Measurements from ENCODE around the gene VAV2. TPM values are rescaled to one million over a fixed set of nuclear protein-coding genes. Genes with fewer than 3 reads are reported as not detected.

The VAV2 gene
- total RNA-seq, 1 experiment from 2014 or later: 24.7 TPM

GRCh38 chr9:133846483-133847090 lies 145.5 kb downstream of the VAV2 start:
- no peaks in the 10 kb centered on the region for H3K36me3 ChIP-seq (ENCODE audit: control insufficient read depth, insufficient read depth, low read length)
- H3K27ac ChIP-seq (ENCODE audit: low read length): no peak overlapping the region
- in situ Hi-C loops (cut with HindIII; ENCODE audit: low pct_unique_long_range_greater_than_20kb, low sequenced_read_pairs): no loop called here
- no peaks in the 10 kb centered on the region for H3K9me3 ChIP-seq (ENCODE audit: control insufficient read depth, insufficient read depth, low read depth, low read length)
- TF ChIP-seq CTCF (IDR thresholded peaks at IDR 0.05) (no peak), TCF7L2 (IDR thresholded peaks at IDR 0.05; ENCODE audit: low read depth, low read length) (no peak)
- TF ChIP-seq, protein P1, sequence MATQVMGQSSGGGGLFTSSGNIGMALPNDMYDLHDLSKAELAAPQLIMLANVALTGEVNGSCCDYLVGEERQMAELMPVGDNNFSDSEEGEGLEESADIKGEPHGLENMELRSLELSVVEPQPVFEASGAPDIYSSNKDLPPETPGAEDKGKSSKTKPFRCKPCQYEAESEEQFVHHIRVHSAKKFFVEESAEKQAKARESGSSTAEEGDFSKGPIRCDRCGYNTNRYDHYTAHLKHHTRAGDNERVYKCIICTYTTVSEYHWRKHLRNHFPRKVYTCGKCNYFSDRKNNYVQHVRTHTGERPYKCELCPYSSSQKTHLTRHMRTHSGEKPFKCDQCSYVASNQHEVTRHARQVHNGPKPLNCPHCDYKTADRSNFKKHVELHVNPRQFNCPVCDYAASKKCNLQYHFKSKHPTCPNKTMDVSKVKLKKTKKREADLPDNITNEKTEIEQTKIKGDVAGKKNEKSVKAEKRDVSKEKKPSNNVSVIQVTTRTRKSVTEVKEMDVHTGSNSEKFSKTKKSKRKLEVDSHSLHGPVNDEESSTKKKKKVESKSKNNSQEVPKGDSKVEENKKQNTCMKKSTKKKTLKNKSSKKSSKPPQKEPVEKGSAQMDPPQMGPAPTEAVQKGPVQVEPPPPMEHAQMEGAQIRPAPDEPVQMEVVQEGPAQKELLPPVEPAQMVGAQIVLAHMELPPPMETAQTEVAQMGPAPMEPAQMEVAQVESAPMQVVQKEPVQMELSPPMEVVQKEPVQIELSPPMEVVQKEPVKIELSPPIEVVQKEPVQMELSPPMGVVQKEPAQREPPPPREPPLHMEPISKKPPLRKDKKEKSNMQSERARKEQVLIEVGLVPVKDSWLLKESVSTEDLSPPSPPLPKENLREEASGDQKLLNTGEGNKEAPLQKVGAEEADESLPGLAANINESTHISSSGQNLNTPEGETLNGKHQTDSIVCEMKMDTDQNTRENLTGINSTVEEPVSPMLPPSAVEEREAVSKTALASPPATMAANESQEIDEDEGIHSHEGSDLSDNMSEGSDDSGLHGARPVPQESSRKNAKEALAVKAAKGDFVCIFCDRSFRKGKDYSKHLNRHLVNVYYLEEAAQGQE (IDR thresholded peaks at IDR 0.05; ENCODE audit: insufficient read depth in 1 of 2, low read depth in 2 of 2, low read length in 1 of 2): no peak
- no peak for ATAC-seq
- no peak for DNase-seq (ENCODE audit: low read depth, low spot score)
- no peaks in the 10 kb centered on the region for H3K27me3 ChIP-seq (ENCODE audit: control insufficient read depth, insufficient read depth, low read length)
- CTCF ChIA-PET: no interaction called here
- POLR2A ChIA-PET: no interaction called here
- no peaks in the 10 kb centered on the region for H3K4me1 ChIP-seq (ENCODE audit: control insufficient read depth, insufficient read depth, low read length)
- intact Hi-C loops (cut with micrococcal nuclease; ENCODE audit: unreplicated experiment): no loop called here
- no TSS peak for BruUV-seq (replicated peaks)
- H3K4me3 ChIP-seq (ENCODE audit: low read depth in 2 of 2, low read length in 2 of 2): no peak overlapping the region

GRCh38 chr9:133845440-133845839 lies 146.7 kb downstream of the VAV2 start:
- Histone ChIP-seq H3K27ac (ENCODE audit: low read length) (no peak overlapping the region), H3K27me3 (ENCODE audit: control insufficient read depth, insufficient read depth, low read length) (no peaks in the 10 kb centered on the region), H3K4me1 (ENCODE audit: control insufficient read depth, insufficient read depth, low read length) (no peaks in the 10 kb centered on the region), H3K9me3 (ENCODE audit: control insufficient read depth, insufficient read depth, low read depth, low read length) (no peaks in the 10 kb centered on the region), H3K4me3 (ENCODE audit: low read depth in 2 of 2, low read length in 2 of 2) (no peak overlapping the region), H3K36me3 (ENCODE audit: control insufficient read depth, insufficient read depth, low read length) (no peaks in the 10 kb centered on the region)
- CTCF ChIA-PET: no interaction called here
- TF ChIP-seq, protein P1 (IDR thresholded peaks at IDR 0.05; ENCODE audit: insufficient read depth in 1 of 2, low read depth in 2 of 2, low read length in 1 of 2): no peak
- TF ChIP-seq SIN3A (IDR thresholded peaks at IDR 0.05; ENCODE audit: borderline replicate concordance, insufficient read depth, low read depth, low read length): no peak
- TF ChIP-seq CTCF (IDR thresholded peaks at IDR 0.05): no peak
- POLR2A ChIA-PET: no interaction called here
- ATAC-seq (peak; percentile 55; the same call in 1 of the 2 replicates), DNase-seq (ENCODE audit: low read depth, low spot score) (no peak)
- no TSS peak for BruUV-seq (replicated peaks)
- intact Hi-C loops (cut with micrococcal nuclease; ENCODE audit: unreplicated experiment): no loop called here
- in situ Hi-C loops (cut with HindIII; ENCODE audit: low pct_unique_long_range_greater_than_20kb, low sequenced_read_pairs): no loop called here
